Skin epidermis (tissue), 12 donors: ENCODE measurements around the gene MASTL.
A peak's percentile ranks its signal among the peaks of the same experiment; 100 is the strongest.

Experiments used
- H3K27ac ChIP-seq, 21 experiments: fragments of 200-600 bp; sonication (generic) in 11 of 21; one replicate each; pipeline ENCODE4 v1.5.0; 2020; ENCODE audit warnings: mild to moderate bottlenecking in 3 of 21, inconsistent platforms in 2 of 21, moderate library complexity in 2 of 21
- H3K4me3 ChIP-seq, 7 experiments: fragments of 200-600 bp; sonication (generic) in 2 of 7; one replicate each; pipeline ENCODE4 v1.5.0; 2020; ENCODE audit warnings: inconsistent platforms in 2 of 7, mild to moderate bottlenecking in 2 of 7, moderate library complexity in 1 of 7

The MASTL gene

DNA sequence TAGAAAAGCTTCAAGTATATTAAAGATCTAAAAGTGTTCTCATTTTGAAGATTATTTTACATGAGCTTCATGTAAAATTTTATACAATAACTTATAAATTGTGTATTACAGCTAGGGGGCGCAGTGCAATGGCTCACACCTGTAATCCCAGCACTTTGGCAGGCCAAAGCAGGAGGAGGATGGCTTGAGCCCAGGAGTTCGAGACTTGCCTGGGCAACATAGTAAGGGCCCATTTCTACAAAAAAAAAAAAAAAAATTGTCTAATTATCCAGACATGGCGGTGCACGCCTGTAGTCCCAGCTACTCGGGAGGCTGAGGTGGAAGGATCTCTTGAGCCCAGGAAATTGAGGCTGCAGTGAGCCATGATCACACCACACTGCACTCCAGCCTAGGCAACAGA, 68.8 kb downstream of the MASTL start:
- H3K4me3 ChIP-seq, result no peak overlapping the region
- no peak overlapping the region for H3K27ac ChIP-seq

DNA sequence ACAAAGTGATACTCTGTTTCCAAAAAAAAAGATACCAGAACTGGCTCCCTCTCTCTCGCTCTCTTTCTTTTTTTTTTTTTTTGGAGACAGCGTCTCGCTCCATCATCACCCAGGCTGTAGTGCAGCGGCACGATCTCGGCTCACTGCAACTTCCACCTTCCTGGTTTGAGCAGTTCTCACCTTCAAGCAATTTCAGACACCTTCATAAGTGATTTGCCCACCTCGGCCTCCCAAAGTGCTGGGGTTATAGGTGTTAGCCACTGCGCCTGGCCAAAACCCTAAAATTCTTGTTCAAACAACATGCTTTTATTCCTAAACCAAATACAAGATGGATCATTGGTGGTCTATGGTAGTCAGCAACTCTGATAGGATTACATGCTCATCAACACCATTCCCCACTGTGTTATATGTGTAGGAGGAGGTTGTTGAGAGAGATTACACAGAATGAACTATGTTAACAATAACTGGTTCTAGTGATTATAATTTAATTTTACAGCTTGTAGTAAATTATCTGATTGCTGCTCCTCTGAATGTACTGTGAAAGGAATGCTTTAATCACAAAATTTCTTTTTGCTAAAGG, 69.9 kb downstream of the MASTL start:
- Histone ChIP-seq H3K4me3 (no peak overlapping the region), H3K27ac (peak overlapping the region in 1 of 21 experiments; percentile 12)

- Histone ChIP-seq H3K27ac (peak overlapping the region in 1 of 21 experiments; percentile 12), H3K4me3 (no peak overlapping the region)
Observed at GRCh38 chr10:27225642-27226257, 70.6 kb downstream of the MASTL start.

DNA sequence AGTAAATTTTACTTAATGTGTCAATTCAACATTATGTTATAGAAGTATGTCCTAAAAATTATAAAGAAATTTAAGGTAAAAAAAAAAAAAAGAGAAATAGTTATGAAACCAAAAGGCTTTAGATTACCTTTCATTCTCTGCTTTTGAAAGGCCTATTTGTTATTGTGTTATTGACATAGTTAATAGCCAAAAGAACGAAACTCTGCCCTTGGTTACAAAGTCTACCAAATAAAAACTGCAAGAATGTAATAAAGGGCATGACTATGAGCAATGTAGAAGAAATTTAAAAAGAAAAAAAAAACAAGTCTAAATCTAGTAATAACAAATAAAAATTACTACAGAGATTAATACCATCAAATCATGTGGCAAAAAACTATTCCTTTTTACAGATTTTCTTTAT, 74.9 kb downstream of the MASTL start:
- no peak overlapping the region for H3K27ac ChIP-seq

DNA sequence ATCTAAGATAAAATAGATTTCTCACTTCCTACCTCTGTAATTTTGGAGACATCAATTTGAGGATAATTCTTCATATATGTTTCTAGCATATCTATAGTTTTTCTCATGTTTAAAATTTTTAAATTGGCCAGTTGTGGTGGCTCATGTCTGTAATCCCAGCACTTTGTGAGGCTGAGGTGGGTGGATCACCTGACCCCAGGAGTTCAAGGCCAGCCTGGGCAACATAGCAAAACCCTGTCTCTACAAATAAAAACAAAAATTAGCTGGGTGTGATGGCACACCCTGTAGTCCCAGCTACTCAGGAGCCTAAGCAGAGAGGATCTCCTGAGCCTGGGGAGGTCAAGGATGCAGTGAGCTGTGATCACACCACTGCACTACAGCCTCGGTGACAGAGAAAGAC, 80.6 kb downstream of the MASTL start:
- H3K4me3 ChIP-seq, result no peak overlapping the region
- no peak overlapping the region for H3K27ac ChIP-seq

More for the DNA sequence above, 74.9 kb downstream of the MASTL start:
- no peak overlapping the region for H3K4me3 ChIP-seq
